Esophagus muscularis mucosa (tissue), 4 donors: Measurements from ENCODE around the gene CALCA.

Experiments
- EP300 ChIP-seq: sonication (generic); formaldehyde crosslinking; IDR thresholded peaks from one replicate; pipeline ENCODE4 v1.6.1; 2017; ENCODE audit warnings: antibody characterized with exemption
- POLR2A ChIP-seq: fragments of 450-650 bp; IDR thresholded peaks from one replicate; pipeline ENCODE4 v1.6.1; 2017; ENCODE audit warnings: antibody characterized with exemption, moderate library complexity, mild to moderate bottlenecking, low read depth
- POLR2AphosphoS5 ChIP-seq, 2 donors: sonication (generic); formaldehyde crosslinking; IDR thresholded peaks; one replicate each; pipeline ENCODE4 v1.6.1; 2017; ENCODE audit warnings: antibody characterized with exemption in 2 of 2
- TF ChIP-seq, protein P1 (sequence below), 3 experiments: fragments of 200-600 bp in 2 of 3; fragments of 450-650 bp in 1 of 3; sonication (generic) in 2 of 3; IDR thresholded peaks; one replicate each; pipeline ENCODE4 v1.5.1; 2017 to 2019; ENCODE audit warnings: antibody characterized with exemption in 3 of 3, mild to moderate bottlenecking in 2 of 3, moderate library complexity in 1 of 3

DNA sequence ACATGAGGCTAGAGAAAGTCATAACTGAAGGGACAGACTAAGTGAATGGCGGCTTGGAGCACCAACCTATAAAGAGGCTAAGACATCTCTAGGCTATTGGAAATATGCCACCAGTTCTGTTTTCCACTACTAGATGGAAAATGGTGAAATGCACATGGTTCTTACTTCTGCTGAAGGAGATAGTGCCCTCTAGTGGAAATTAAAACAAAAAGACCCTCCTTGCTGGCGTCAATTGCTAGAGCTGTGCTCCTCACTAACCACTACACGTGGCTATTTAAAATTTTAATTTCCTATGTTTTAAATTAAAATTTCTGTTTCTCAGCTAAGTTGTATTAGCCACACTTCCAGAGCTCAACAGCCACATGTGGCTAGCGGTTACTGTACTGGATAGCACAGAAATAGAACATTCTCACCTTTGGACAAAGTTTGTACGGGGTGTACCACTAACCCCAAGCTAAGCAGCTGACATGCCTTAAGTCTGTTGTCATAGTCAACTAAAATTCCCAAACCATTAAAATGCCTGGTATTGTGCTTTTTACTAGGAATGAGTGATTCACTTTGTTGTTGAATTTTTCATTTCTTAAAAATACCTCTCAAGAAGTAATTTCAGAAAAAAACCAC, 34.1 kb upstream of the CALCA start:
- TF ChIP-seq EP300, result no peak
- no peak for TF ChIP-seq POLR2A
- TF ChIP-seq, protein P1, sequence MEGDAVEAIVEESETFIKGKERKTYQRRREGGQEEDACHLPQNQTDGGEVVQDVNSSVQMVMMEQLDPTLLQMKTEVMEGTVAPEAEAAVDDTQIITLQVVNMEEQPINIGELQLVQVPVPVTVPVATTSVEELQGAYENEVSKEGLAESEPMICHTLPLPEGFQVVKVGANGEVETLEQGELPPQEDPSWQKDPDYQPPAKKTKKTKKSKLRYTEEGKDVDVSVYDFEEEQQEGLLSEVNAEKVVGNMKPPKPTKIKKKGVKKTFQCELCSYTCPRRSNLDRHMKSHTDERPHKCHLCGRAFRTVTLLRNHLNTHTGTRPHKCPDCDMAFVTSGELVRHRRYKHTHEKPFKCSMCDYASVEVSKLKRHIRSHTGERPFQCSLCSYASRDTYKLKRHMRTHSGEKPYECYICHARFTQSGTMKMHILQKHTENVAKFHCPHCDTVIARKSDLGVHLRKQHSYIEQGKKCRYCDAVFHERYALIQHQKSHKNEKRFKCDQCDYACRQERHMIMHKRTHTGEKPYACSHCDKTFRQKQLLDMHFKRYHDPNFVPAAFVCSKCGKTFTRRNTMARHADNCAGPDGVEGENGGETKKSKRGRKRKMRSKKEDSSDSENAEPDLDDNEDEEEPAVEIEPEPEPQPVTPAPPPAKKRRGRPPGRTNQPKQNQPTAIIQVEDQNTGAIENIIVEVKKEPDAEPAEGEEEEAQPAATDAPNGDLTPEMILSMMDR (IDR thresholded peaks at IDR 0.05), result no peak
- TF ChIP-seq POLR2AphosphoS5 (IDR thresholded peaks at IDR 0.05), result no peak
